Right kidney (tissue), 1 donor: Measurements from ENCODE around the gene SRP68.
"Not testable (repeated sequence)": the region's sequence is repeated elsewhere in the genome, so short reads cannot be mapped to it uniquely, and the experiment has no call there.

Source experiments
- DNase-seq: peaks from one replicate; pipeline ENCODE4 v3.0.0-alpha.2; 2016

The SRP68 gene

DNA sequence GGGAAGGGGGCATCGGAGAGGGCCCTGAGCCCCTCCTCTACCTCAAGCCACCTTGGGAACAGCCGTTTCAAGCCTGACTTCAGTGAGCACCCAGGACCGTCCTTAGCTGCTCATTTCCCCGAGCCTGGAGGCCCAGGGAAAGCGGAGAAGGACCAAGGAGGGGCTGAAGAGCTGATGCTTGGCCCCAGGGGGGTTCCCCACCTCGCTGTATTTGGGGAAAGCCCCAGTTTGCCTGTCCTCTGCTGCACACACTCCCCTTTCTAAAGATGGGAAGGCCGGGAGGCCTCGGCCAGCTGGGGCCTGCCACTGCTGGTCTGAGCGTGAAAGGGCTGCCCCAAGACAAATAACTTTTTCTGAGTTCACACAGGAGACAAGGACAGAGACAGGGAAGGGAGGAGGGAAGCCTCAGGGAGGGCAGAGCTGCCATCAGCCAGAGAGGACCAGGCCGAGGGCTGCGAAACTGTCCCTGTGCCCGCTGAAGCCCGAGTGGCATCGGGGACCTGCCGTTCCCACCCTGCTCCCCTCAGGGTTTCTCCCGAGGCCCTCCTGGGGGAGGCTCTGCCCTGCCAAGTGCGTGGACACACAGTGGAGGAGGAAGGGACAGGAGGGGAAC lies 18.3 kb upstream of the SRP68 start:
- DNase-seq = no peak

DNA sequence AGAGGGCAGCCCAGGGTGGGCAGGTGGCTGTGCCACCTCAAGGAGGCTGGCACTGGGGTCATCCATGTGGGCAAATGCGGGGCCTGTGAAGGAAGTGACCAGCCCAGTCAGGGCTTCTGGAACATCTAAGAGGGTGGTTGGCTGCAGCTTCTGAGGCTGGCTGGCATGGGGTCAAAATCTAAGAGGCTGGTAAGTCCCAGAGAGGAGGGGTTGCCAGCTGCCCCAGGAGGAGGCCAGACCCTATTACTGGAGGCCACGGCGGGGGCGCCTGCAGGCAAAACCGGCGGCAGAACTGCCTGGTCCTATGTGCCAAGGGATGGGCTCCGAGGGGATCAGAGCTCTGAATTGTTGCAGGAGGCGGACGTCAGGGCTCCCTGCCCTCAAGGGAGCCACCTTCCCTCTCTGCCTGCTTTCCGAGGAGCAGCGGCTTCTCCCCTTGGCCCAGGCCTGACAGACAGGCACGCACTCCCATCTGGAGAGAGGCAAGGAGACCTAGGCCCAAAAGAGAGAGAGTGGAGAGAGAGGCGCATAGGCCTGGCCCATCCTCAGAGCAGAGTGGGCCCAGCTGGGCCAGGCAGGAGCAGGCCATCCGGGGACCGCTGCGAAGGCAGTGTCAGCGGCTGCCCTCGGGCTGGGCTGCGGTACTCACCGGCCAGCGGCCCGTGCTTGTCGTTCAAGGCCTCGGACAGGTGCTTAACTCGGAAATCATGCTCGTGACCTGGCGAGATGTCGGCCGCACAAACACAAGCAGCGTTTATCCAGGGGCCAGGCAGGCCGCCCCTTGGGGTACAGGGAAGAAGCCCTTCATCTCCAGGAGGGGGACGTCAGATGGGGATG lies 17.6 kb upstream of the SRP68 start:
- DNase-seq = no peak

GRCh38 chr17:76088868-76089576 lies 16.7 kb upstream of the SRP68 start:
- DNase-seq = no peak

- no peak for DNase-seq
These were observed 15.9 kb upstream of the SRP68 start for GRCh38 chr17:76088041-76088867.

DNA sequence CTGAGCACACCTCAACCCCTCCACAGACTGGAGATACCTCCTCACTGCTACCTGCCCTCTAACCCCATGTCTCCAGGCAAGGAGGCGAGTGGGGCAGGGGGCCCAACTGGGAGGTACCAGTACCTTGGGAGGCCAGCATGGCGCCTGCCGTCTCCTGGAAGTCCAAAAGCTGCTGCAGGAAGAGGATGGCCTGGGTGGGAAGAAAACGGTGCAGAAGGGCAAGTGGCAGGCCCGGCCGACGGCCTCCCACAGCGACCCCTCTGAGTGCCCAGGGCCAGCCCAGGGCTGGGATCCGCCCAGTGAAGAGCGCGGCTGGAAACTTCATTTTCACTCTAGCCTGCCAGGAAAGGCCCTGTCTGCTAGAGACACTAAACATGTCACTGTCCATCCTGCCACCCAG lies 15.2 kb upstream of the SRP68 start:
- no peak for DNase-seq

GRCh38 chr17:76086384-76086783 lies 14.1 kb upstream of the SRP68 start:
- DNase-seq = no peak

- no peak for DNase-seq
These were observed 13.5 kb upstream of the SRP68 start for GRCh38 chr17:76085731-76086366.

DNA sequence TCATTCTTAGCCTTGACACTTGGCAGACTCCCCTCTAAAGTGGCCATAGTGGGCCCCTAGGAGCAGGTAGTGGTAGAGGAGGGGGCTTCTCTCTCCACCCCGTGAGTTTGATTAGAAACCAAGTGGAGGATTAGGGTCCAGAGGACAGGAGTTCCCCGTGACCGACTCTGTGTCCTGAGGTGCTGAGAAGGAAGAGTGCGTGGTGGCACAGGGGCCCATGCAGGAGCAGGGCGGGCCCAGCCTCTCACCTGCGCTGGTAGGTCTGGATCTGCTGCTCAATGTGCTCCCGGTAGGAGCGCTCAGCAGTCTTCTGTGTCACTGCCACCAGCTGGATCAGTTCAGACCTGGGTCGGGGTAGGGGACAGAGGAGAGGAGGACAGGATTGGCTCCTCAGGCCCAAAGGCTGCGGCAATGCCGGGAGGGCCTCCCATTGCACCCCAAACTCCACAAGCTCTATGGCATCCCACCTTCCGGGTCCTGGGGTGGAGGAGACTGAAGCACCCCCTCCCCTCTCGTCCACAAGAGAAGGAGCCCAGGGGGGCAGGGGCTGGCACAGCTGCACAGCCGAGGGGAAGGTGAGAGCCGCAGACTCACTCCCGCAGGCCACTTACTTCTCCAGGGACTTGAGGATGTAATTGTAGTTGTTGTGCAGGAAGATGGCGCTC lies 12.9 kb upstream of the SRP68 start:
- DNase-seq = no peak

GRCh38 chr17:76083536-76084182 lies 11.3 kb upstream of the SRP68 start:
- DNase-seq = no peak

GRCh38 chr17:76082326-76083251 lies 10.3 kb upstream of the SRP68 start:
- DNase-seq = no peak

DNA sequence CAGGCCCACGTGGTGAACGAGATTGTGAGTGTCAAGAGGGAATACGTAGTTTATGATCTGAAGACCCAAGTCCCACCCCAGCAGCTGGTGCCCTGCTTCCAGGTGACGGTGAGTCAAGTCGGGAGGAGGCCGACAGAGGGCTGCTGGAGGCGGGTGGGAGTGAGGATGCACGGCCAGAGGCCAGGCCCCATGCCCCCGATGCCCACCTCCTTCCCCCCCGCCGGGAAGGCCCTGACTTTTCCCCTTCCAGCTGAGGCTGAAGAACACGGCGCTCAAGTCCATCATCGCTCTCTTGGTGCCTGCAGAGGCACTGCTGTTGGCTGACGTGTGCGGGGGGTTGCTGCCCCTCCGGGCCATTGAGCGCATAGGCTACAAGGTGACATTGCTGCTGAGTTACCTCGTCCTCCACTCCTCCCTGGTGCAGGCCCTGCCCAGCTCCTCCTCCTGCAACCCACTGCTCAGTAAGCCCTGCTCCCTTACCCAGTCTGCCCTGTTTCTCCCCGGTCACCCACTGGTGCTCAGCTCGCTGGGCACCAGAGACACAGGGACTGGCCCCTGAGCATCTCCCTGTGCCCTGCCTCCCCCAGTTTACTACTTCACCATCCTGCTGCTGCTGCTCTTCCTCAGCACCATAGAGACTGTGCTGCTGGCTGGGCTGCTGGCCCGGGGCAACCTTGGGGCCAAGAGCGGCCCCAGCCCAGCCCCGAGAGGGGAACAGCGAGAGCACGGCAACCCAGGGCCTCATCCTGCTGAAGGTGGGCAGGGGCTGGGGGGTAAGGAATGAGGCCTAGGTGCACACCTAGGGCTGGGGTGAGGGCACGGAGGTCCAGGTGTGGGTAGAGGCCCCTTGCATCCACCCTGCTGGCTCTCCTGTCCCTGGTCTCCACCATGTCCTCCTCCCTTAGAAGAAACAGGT lies 9.2 kb upstream of the SRP68 start:
- no peak for DNase-seq

- peak; percentile 29 for DNase-seq
These were observed 8.5 kb upstream of the SRP68 start for GRCh38 chr17:76080768-76081287.

- peak; percentile 65 for DNase-seq
These were observed 7.8 kb upstream of the SRP68 start for GRCh38 chr17:76079956-76080767.

GRCh38 chr17:76079535-76079955 lies 7.2 kb upstream of the SRP68 start:
- no peak for DNase-seq

- no peak for DNase-seq
These were observed 6.7 kb upstream of the SRP68 start, which contains the start of gene ZACN for GRCh38 chr17:76078860-76079534. Gene ZACN (plus strand): TSS chr17:76079182. CDS start chr17:76079265, 83 bp downstream.

- DNase-seq = not testable (repeated sequence)
These were observed 6.1 kb upstream of the SRP68 start for GRCh38 chr17:76078370-76078769.
